RWPE1 (cell line): ENCODE results near the gene ZFYVE27.

Source experiments
- CTCF ChIA-PET: fragments of 350-600 bp; sonication (Branson Sonifier 250); formaldehyde crosslinking; extraction: SDS; loops from one replicate; lab custom pipeline; 2021; lab: Yijun Ruan, JAX
- POLR2A ChIA-PET: fragments of 400-600 bp; formaldehyde crosslinking; extraction: SDS; loops from one replicate; lab custom pipeline; 2020; ENCODE audit warnings: antibody characterized with exemption; ENCODE audit not compliant: low non-redundant PET; lab: Yijun Ruan, JAX
- DNase-seq: peaks from one replicate; pipeline ENCODE4 v3.0.0; 2012; ENCODE audit warnings: low spot score
- H3K27ac ChIP-seq: fragments of 450-650 bp; 2 replicates; pipeline ENCODE4 v1.5.1; 2017
- TF ChIP-seq, protein P1 (sequence below): fragments of 450-650 bp; conservative IDR thresholded peaks from 2 replicates; pipeline ENCODE4 v1.5.1; 2017; ENCODE audit warnings: low read depth, mild to moderate bottlenecking

ZFYVE27 gene

DNA sequence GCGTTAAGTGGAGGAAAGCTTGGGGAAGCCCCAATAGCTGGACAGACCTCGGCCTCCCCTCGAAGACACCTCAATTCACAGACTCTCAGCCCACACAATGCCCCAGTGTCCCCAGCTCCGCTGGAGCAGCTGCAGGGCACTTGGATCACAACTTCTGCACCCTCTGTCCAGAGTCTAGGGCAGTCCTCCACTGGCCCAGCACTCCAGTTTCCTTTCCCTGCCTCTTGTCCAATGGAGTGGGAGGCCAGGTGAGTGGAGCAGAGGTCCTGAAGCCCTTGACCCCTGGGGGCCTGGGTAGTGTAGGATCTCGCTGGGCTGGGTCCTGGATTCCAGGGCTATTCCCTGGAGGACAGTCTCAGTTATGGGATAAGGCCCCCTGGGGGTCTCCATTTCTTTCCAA is 23.0 kb downstream of the ZFYVE27 start:
- TF ChIP-seq, protein P1, sequence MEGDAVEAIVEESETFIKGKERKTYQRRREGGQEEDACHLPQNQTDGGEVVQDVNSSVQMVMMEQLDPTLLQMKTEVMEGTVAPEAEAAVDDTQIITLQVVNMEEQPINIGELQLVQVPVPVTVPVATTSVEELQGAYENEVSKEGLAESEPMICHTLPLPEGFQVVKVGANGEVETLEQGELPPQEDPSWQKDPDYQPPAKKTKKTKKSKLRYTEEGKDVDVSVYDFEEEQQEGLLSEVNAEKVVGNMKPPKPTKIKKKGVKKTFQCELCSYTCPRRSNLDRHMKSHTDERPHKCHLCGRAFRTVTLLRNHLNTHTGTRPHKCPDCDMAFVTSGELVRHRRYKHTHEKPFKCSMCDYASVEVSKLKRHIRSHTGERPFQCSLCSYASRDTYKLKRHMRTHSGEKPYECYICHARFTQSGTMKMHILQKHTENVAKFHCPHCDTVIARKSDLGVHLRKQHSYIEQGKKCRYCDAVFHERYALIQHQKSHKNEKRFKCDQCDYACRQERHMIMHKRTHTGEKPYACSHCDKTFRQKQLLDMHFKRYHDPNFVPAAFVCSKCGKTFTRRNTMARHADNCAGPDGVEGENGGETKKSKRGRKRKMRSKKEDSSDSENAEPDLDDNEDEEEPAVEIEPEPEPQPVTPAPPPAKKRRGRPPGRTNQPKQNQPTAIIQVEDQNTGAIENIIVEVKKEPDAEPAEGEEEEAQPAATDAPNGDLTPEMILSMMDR: no peak
- ChIA-PET POLR2A (no interaction called here), CTCF (interaction anchor here (0.5 to 3.6 kb wide), 8 partner anchors 10 to 411 kb away, joined by 3 to 14 read pairs (median 4); no protein-coding TSS in a partner anchor)
- DNase-seq: no peak
- peak overlapping the region; percentile 16; the same call in 1 of the 2 replicates for H3K27ac ChIP-seq

- H3K27ac ChIP-seq: 0 out of 2 replicates have a peak overlapping the region, but pooled peaks have one; percentile 17
- CTCF ChIA-PET: interaction anchor here (0.5 to 3.6 kb wide), 8 partner anchors 10 to 109 kb away, joined by 3 to 14 read pairs (median 4); no protein-coding TSS in a partner anchor
- POLR2A ChIA-PET: no interaction called here
- TF ChIP-seq, protein P1: no peak
- no peak for DNase-seq
These were observed 23.7 kb downstream of the ZFYVE27 start for GRCh38 chr10:97760461-97761257.

- POLR2A ChIA-PET: no interaction called here
These were observed 24.5 kb downstream of the ZFYVE27 start for GRCh38 chr10:97761331-97761865.

GRCh38 chr10:97762056-97762455 is 25.1 kb downstream of the ZFYVE27 start:
- H3K27ac ChIP-seq: no peak overlapping the region
- no peak for DNase-seq
- TF ChIP-seq, protein P1: no peak
- POLR2A ChIA-PET: no interaction called here
- CTCF ChIA-PET: interaction anchor here (3.6 kb wide), 1 partner anchor 107 kb away, joined by 14 read pairs; no protein-coding TSS in a partner anchor

More at GRCh38 chr10:97761331-97761865, 24.5 kb downstream of the ZFYVE27 start:
- TF ChIP-seq, protein P1: no peak
- H3K27ac ChIP-seq: 0 out of 2 replicates have a peak overlapping the region, but pooled peaks have one; percentile 17
- DNase-seq: no peak
- CTCF ChIA-PET: interaction anchor here (1.2 to 3.6 kb wide), 3 partner anchors 30 to 108 kb away, joined by 3 to 14 read pairs (median 4); no protein-coding TSS in a partner anchor

DNA sequence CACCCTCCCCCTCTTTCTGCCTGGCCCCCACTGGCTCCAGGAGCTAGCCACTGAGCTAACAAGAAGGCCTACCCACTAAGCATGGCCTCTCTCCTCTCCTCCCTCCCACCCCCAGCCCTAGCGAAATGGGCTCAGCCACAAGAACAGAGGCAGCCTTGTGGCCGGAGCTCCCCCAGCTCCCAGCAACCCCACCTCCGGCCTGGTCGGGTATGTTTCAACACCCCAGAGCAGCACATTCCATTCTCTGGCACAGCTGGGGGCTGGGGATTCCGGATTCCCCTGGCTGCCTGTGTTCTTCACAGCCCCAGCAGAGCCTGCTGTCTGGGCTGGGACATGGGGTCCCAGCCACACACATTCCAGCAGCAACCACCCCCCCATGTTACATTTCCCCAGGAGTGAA is 25.9 kb downstream of the ZFYVE27 start:
- DNase-seq: no peak
- no peak overlapping the region for H3K27ac ChIP-seq
- CTCF ChIA-PET: interaction anchor here (0.6 to 3.6 kb wide), 2 partner anchors 19 to 107 kb away, joined by 4 to 14 read pairs; no protein-coding TSS in a partner anchor
- TF ChIP-seq, protein P1: no peak
- POLR2A ChIA-PET: no interaction called here

DNA sequence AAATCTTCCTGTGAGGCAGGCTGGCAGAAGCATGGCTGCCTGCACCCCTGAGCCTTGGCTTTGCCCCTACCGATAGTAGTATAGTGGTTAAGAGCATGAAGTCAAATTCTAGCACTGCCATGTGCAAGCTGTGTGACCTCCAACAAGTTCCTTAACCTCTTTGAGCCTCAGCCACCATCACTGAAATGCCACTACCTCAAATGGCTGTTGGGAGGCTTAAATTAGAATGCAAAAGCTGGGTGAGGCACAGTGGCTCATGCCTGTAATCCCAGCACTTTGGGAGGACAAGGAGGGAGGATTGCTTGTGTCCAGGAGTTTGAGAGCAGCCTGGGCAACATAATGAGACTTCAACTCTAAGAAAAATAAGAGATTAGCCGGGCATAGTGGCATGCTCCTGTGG is 26.5 kb downstream of the ZFYVE27 start:
- no peak overlapping the region for H3K27ac ChIP-seq
- CTCF ChIA-PET: interaction anchor here (0.6 to 1.1 kb wide), 3 partner anchors 18 to 282 kb away, joined by 3 to 8 read pairs (median 4); no protein-coding TSS in a partner anchor
- TF ChIP-seq, protein P1: no peak
- DNase-seq: no peak
- POLR2A ChIA-PET: interaction anchor here (0.6 kb wide), 1 partner anchor 25 kb away, joined by 3 read pairs; no protein-coding TSS in a partner anchor
